NCI-H1436 (cell line): ENCODE measurements around the gene CDYL2.

Source experiments
- DNase-seq: peaks from one replicate; lab custom pipeline; 2025; lab: John Stamatoyannopoulos, UW

The CDYL2 gene

DNA sequence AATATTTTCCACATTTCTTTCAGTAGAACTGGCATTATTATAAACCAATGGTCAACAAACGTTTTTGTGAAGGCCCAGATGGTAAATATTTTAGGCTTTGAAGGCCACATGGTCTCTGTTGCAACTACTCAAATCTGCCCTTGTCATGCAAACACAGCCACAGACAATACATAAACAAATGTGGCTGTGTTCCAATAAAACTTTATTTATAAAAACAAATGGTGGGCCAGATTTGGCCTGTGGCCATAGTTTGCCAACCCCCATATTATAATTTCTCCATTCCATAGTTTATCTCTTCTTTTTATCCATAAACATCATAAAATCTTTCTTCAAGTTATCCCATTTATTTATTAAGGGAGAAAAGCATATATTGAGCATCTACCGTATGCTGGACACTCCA is 98.8 kb downstream of the CDYL2 start:
- DNase-seq = no peak

DNA sequence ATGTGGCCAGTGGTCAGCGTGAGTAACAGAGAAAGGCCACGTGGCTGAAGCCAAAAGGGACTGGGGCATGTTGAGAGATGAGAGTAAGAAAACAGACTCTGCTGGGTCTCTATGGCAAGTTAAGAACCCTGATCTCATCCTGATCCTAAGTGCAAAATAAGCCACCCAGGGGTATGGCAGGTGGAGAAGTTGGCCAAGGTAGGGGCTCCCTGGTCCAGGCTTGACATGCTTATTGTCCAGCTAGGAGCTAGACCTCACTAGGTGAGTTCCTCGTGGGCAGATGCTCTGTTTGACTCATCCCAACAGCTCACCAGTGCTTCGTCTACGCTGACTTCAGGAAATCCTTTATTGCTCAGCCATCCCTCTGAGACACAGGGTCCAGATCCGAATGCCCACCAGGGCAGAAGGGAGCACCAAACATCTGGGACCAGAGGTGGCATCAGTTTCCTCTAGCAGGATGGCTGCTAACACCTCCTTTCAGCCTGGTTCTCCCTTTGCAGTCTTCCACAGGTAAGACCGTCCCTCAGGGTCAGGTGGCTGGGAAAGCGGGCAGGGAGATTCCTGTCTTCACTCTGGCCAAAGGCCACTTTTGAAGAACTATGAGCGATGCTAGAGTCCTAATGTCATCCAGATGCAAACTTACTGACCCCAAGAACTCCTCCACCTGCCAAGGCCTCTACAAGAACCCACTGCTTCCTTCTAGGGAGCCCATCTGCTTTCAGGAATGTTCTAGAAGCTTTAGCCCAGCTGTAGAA is 99.5 kb downstream of the CDYL2 start:
- DNase-seq = no peak

DNA sequence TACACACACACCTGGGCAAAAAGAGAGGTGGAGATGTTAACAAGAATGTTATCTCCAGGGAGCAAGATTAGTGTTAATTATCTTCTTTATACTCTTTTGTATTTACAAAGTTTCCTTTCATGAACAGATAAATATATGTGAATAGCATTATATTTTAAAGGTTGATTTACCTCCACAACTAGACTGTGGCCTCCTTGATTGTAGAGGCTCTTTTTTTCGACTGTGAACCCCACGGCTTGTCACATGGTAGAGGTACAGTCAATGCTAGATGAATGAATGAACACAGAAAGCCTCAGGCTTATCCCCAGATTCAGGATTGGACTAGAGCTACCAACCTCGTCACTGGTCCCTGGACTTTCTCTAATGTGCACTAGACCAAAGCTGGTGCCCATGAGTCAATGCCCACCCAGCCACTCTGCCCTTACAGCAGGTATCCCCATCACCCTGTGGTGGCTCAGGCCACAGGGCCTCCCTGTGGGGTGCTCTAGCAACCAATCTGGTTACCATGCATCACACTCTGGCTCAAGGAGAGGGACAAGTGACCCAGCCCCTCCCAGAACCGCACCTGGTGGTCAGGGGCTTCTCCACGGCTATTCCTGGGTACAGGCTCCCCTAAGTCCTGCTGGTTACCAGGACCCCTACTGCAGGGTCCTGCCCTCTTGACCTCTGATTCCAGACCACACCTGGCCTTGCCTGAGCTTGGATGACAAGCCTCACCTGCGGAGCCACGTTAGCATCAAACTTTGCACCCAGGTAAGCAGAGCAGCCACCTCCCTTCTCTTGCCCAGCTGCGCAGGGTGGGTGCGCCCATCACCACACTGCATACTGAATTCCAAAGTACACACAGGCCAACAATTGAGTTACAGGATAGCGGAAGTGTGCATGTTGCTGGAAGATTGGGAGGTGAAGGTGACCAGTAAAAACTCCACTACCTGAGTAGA is 101.0 kb downstream of the CDYL2 start:
- DNase-seq = no peak

DNA sequence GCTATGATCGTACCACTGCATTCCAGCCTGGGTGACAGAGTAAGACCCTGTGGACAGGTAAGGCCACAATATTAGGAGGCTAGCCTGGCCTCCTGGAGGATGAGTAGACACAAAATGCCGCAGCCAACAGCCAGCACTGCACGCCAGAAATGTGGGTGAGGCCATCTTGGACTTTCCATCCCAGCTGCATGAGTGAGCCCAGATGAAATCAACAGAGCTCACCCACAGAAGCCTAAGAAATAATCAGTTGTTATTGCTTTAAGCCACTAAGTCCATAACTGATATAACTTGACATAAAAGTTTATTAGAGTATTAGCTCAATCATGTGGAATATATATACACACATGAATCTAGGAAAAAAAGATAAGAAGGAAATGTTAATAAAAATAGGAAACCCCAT is 101.7 kb downstream of the CDYL2 start:
- no peak for DNase-seq

DNA sequence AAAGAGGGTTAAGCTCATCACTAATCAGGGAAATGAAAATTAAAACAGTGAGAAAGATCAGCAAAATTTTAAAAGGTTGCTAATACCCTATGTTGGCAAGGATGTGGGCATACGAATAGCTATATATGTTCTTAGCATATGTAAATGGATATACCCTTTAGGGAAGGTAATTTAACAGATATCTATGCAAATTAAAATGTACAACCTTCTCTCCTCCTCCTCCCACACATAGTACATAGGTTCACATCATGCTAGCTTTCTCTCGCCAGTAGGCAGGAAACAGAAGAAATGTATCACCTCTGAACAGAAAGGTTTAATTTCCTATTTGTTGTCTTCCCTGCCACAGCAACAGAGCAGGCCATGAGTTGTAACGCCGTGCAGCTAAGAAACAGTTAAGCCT is 103.8 kb downstream of the CDYL2 start:
- no peak for DNase-seq

DNA sequence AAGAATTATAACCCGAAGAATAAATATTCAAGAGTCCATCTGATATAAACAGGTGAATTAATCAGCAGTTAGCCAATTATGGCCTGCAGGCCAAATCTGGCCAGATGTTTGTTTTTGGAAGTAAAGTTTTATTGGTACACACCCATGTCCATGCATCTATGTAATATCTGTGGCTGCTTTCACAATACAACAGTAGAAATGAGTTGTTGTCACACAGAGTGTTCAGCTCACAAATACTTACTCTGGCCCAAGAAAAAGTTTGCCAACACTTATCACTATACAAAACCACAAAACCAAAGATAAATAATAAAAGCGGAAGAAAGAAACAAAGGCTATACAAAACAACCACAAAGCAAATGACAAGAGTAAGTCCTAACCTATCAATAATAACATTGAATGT is 109.4 kb downstream of the CDYL2 start:
- no peak for DNase-seq

DNA sequence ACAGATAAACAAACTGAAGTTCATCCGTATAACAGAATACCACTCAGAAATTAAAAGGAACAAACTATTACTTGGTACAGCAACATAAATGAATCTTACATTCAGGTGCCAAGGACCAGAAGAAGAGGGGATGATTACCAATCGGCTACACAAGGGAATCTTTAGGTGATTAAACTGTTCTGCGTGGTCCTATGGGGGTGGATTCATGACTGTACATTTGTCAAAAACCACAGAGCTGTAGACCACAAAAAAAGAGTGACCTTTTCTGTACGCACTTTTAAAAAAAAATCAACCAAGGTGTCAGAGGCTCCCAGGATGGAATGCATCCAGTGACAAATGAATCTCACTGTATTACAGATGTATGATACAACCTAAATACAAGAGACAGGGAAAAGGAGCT is 110.8 kb downstream of the CDYL2 start:
- DNase-seq = no peak

DNA sequence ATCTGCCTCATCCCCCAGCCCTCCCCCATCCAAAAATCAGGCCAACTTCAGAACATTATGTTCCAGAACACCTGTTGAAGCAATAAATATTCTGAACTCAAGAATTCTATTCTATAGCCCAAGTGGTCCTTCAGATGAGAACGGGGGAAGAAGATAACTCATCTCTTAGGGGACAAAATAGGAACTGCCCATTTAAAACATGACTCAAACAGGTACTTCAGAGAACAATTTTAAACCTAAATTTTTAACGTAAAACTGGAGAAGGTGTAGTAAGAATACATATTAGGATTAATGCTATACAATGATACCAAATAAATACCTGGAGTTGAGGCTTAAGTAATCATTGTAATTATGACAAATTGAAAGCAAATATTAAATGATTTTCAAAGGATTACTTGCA is 112.1 kb downstream of the CDYL2 start:
- no peak for DNase-seq

DNA sequence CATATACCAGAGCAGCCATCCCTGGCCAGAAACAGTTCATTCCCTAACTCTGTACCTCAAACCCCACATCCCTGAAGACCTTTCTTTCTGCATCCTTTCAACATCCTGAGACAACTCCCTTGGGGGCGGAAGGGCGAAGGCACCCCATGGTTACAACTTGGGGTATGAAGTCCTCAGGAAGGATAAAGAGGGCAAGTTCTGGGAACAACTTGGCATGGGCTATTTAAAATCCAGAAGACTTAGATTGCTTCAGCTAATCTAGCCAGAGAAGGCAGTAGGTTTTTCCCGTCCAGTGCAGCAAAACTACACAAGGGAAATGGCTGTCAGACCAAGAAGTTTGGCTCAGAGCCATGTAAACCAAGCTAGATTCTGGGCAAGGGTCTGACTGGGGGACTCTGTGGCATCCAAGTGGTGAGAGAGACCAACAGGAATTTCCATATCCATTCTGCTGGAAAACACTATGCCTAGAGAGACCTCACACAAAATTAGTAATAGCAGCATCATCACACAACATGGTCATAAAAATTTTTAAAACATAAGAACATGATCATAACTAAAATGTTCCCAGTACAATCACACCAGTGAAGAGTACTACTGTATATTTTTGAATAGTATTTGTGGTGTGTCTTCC is 113.2 kb downstream of the CDYL2 start:
- DNase-seq = no peak

DNA sequence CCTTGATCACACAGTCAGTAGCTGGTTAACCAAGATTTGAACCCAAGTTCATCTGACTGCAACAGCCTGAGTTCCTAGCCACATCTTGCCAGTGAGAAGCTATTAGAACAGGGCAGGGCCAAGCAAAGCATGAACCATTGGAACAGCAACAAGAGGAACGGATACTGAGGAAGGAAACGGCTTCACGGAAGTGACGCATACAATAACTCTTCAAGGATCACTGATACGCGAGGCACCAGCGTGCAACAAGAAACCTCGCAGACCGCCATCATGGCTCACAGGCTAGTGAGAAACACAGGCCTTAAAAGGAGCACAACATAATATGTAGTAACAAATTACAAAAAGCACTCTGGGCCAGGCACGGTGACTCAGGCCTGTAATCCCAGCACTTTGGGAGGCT is 114.9 kb downstream of the CDYL2 start:
- no peak for DNase-seq

DNA sequence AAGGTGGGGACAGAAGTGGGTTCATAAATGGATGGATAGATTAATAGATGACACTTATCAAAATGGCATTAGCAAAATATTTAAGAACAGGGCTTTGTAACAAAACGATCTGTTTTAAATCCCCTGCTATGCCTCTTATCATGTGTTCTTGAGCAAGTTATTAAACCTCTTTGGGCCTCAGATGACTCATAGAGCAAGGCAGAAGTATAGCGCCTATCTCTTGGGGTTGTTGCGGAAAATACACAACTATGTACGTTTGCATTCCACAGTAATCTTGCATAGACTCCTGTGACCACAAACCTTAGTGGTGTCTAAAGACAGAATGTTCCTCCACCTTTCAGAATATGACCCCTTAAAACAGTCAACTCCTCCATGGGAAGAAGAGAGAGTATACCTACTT is 116.8 kb downstream of the CDYL2 start:
- DNase-seq = no peak

DNA sequence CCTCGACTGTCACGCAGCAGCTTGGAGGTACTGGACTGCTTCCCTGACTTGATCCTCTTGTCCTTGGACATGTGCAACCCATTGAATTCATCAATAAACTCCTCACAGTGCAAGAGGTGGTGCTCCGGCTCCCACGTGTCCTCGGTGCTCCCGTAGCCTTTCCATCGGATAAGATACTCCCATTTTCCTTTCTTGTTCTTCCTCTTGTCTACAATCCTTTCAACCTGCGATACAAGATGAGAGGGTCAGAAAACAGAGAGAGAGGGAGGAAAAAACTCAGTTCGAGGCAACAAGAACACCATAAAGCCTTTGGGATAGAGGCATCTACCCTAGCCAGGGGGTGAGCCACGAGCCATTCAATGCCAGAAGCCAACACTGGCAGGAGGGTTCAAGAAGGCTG is 119.5 kb downstream of the CDYL2 start:
- no peak for DNase-seq

DNA sequence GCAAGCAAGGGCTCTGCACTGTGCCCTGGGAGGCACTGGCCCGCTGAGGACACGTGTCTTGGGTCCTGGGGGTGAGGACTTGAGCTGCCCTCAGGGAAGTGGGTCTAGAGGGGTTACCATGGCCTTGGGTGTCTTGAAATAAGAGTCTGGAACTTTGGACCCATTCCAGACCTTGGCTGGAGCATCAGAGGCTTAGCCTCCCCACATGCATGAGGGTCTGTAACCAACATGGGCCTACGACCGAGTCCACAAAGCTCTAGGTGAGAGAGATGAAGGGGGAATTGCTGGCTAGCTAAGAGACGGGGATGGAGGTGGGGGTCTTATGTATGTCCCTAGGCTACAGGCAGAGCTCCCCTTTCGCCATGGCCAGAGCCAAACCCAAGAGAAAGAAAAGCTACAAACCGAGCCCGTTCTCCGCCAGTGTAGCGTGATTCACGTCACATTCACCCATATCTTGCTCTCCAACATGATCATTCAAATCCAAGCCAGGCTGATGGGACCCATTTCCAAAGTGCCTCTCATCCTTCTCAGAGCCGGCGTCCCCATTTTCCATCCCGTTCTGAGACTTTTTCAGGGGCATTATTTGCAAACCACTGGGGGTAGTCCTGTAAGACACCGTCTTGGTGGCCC is 120.1 kb downstream of the CDYL2 start:
- DNase-seq = no peak

DNA sequence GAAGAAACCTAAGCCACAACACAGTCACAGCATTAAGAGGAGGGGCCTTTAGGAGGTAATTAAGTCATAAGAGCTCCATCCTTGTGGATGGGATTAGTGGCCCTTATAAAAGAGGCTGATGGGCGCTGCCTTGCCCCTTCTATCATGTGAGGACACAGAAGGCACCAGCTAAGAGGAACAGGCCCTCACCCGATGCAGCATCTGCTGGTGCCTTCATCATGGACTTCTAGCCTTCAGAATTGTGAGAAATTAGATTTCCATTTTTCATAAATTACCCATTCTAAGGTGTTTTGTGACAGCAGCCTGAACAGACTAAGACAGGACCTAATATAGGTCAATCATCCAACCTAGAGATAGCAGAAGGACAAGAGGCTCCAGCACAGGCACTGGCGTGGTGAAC is 120.8 kb downstream of the CDYL2 start:
- no peak for DNase-seq

DNA sequence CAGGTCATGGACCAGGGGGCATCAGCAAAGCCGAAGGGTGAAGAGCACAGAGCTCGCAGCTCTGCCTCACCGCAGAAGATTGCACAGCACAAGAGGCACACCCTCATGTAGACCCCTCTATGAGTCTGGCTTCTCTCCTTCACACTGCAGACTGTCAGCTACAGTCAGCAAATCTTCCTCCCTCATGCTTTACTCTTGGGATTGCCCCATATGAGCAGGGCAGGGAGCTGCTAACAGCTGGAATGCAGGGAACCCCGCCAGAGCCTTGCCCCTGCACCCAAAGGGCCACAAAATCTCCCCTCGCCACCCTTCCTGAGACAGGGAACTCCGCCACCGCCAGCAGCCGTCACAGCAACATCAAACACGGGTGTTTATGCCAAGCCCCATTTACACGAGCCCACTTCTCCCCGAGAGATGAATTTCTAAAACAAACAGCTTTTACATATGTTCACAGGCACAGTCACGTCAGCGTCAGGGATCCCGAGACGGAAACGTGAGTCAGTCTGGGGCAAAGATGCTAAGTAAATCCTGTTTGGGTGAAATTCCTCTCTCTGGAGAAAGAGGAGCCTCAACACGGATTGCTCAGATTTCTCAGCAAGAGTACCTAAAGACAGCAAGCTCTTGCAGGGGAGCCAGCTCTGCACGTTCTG is 121.9 kb downstream of the CDYL2 start:
- no peak for DNase-seq

DNA sequence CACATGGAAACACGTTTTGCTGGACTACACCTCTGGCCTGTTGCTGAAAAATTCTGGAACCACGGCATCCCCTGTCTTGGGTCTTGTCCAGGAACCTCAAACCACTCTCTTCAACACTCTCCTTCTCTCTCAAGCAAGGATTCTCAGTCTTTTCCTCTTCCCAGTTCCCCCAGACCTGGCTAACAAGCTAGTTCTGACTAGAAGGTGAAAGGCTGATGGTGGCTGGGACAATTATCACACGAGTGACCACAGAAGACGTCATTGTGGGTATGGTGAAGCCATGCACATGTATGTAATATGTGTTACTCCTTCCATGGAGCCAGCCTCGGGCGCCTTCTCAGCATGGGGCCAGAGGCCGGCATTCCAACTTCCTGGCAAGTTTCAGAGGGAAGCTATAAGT is 123.0 kb downstream of the CDYL2 start:
- DNase-seq = no peak

DNA sequence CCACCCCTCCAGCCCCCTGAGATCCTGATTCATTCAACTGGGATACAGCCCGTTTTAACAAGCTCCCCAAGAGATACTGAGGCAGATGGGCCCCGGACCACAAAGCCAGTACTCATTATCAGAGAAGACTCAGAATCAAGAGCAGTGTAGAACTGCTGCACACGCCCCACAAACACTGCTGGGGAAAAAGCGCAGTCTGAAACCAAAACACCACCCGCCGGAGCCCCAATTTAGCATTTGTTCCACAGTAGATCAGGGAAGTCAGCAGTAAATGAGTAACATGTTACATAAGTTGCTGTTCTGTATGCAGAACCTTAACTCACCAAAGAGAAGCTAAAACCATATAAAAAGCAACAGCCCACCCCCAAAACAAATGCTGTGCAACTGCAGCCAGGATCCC is 123.6 kb downstream of the CDYL2 start:
- DNase-seq = no peak

DNA sequence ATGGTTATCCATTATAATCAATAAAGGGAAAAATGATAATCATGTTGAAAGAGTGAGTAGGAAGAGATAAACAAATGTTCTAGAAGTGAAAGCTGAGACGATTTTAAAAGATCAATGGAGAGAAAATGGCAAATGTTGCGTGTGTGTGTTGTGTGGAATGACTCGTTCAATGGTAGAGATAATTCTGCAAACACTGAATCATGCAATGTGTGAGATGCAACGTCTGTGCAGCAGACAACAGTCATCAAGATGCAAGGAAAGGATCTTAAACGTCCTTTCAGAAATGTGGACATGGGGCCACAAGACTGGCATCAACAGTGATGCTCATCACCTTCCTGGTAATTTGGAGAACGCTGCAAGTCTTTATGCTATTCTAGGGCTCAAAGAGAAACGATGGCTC is 124.4 kb downstream of the CDYL2 start:
- no peak for DNase-seq

DNA sequence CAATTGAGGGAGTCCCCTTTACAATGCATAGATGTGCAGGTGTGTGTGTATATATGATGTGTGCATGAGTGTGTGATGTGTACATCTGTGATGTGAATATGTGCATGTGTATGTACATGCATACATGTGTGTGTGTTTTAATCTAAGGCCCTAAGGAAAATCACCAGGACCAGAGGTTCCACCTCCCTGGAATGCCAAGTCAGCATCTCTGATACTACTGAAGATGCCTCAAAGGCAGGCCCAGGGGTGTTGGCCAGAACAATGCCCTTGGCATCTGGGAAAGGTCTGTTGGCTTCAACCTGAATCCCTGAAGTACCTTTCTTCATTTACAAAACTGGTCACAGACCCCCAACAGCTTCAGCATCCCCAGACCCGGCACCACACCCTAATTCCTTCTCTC is 129.5 kb downstream of the CDYL2 start:
- no peak for DNase-seq

DNA sequence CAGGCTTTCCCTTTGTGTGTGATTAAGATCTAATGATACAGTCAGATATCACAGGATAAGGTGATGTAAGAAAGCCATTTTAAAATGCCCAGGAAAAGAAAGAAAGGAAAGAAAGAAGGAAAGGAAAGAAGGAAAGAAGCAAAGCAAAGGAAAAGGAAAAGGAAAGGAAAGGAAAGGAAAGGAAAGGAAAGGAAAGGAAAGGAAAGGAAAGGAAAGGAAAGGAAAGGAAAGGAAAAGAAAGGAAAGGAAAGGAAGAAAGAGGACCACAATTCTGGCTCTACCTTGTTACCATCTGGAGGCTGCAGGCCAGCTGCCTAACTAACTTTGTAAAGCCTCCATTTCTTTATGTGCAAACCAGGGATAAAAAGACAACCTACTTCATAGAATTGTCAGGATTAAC is 132.0 kb downstream of the CDYL2 start:
- DNase-seq = no peak

DNA sequence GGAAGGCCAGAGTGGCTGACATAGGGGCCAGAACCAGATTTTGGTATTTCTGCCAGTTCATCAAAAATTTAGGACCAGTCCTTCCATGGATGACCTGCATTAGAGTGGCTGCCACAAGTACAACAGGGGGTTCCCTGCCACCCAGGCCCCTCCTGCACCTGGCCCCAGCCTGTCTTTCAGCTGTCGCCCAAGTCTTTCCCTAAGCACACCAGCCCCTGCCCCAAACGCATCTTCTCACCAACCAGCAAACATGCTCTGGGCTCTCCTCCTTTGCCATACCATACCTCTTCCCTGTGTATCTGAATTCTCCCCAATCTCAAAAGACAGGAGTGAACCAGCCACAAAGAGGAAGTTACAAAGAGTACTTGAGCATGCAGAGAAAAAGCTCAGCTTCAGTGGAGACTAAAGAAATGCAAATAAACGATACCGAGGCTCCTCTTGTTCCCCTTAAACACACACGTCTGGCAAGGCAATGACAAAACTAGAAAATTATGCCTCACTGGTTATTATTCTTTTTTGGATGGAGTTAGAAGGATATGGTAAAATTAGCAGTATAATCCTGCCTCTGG is 133.0 kb downstream of the CDYL2 start:
- DNase-seq = no peak
